Upper lobe of right lung (tissue), 1 donor: ENCODE results near the gene ELAC2. TPM values are rescaled to one million over a fixed set of nuclear protein-coding genes. Genes with fewer than 3 reads are reported as not detected.

Experiments
- ATAC-seq: fragments of 200-7000 bp; cut with Tn5 transposase; one replicate; pipeline ENCODE4 v1.9.1; 2020; ENCODE audit warnings: mild to moderate bottlenecking, moderate library complexity
- DNase-seq: peaks from one replicate; pipeline ENCODE4 v3.0.0-alpha.2; 2020
- H3K27ac ChIP-seq: fragments of 200-600 bp; one replicate; pipeline ENCODE4 v1.8.0; 2022
- H3K27me3 ChIP-seq: fragments of 200-600 bp; one replicate; pipeline ENCODE4 v1.8.0; 2022; ENCODE audit warnings: mild to moderate bottlenecking
- H3K36me3 ChIP-seq: fragments of 200-600 bp; one replicate; pipeline ENCODE4 v1.8.0; 2022
- H3K4me1 ChIP-seq: fragments of 200-600 bp; one replicate; pipeline ENCODE4 v1.8.0; 2022
- H3K4me3 ChIP-seq: fragments of 200-600 bp; one replicate; pipeline ENCODE4 v1.8.0; 2022; ENCODE audit warnings: mild to moderate bottlenecking
- H3K9me3 ChIP-seq: fragments of 200-600 bp; one replicate; pipeline ENCODE4 v1.8.0; 2022
- intact Hi-C: fragments of 100-400 bp; cut with DNase I; formaldehyde crosslinking; loops from one replicate; pipeline ENCODE4 v1.11.0; 2022
- total RNA-seq: library from RNA; stranded (reverse); fragmentation: NEBNext Ultra II Directional; extraction: Animal tissue kit (Norgen Biotek cat#: 25700); gene quantifications from one replicate; pipeline ENCODE4 v1.2.1, GENCODE V29; 2021
- TF ChIP-seq, protein P1 (sequence below): fragments of 200-600 bp; IDR thresholded peaks from one replicate; pipeline ENCODE4 v1.8.0; 2022; ENCODE audit warnings: antibody characterized with exemption
- donor health status: DM: no; HTN: yes; CAD: no; lungs with severe emphysema.

The ELAC2 gene
- total RNA-seq, 1 donor from 2014 or later = 35.3 TPM

DNA sequence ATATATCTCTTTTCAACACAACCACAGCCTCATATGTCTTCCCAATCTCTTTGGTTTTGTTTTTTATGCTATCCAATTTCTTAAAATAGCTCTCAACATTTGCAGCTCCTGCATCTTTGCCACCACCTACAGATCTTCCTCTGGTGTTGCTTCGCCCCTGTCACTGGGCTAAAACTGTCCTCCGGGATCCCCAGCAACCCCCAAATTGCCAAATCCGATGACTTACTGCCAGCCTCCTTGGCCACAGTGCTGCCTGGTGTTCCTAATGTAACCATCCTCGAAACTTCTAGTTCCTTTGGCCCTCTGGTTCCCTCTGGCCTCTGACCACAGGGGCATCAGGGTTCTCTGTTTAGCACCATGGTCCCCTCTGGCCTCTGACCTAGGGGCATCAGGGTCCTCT, 70.8 kb downstream of the ELAC2 start:
- no peak for DNase-seq
- Histone ChIP-seq H3K36me3 (peaks cover 12% of the 10 kb centered on the region), H3K27ac (no peak overlapping the region), H3K4me3 (no peak overlapping the region), H3K27me3 (no peaks in the 10 kb centered on the region), H3K4me1 (no peaks in the 10 kb centered on the region), H3K9me3 (no peaks in the 10 kb centered on the region)
- TF ChIP-seq, protein P1, sequence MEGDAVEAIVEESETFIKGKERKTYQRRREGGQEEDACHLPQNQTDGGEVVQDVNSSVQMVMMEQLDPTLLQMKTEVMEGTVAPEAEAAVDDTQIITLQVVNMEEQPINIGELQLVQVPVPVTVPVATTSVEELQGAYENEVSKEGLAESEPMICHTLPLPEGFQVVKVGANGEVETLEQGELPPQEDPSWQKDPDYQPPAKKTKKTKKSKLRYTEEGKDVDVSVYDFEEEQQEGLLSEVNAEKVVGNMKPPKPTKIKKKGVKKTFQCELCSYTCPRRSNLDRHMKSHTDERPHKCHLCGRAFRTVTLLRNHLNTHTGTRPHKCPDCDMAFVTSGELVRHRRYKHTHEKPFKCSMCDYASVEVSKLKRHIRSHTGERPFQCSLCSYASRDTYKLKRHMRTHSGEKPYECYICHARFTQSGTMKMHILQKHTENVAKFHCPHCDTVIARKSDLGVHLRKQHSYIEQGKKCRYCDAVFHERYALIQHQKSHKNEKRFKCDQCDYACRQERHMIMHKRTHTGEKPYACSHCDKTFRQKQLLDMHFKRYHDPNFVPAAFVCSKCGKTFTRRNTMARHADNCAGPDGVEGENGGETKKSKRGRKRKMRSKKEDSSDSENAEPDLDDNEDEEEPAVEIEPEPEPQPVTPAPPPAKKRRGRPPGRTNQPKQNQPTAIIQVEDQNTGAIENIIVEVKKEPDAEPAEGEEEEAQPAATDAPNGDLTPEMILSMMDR = no peak
- intact Hi-C loops = no loop called here
- ATAC-seq = no peak

Other genes starting within 250 kb of the ELAC2 start
- 41.2 TPM for gene ARHGAP44, start 228.5 kb downstream of the ELAC2 start, total RNA-seq